ENCODE results near the gene SLC25A24. TPM values are rescaled to one million over a fixed set of nuclear protein-coding genes. Genes with fewer than 3 reads are reported as not detected.
A peak's percentile ranks its signal among the peaks of the same experiment; 100 is the strongest.
"Not testable (repeated sequence)": the region's sequence is repeated elsewhere in the genome, so short reads cannot be mapped to it uniquely, and the experiment has no call there.

The SLC25A24 gene
- 10 to 100 TPM; 28.9 to 64.2 (median 37.1) TPM for total RNA-seq

GRCh38 chr1:108199781-108200686, at the start of gene SLC25A24:
Gene SLC25A24, minus strand, starts transcription at chr1:108200343. Its CDS starts 205 bp downstream, at chr1:108200138.
- no peaks in the 10 kb centered on the region for H3K4me1 ChIP-seq
- peak within 1 kb of the TSS; percentile 84 to 92 for H3K27ac ChIP-seq
- no peaks in the 10 kb centered on the region for H3K27me3 ChIP-seq
- intact Hi-C loops (cut with DNase I; ENCODE audit: low total_unique reads) = no loop called here
- H3K4me3 ChIP-seq = peak within 1 kb of the TSS; percentile 70 to 79
- peak; percentile 66 to 73 for DNase-seq
- no peaks in the 10 kb centered on the region for H3K36me3 ChIP-seq
- H3K9me3 ChIP-seq = no peaks in the 10 kb centered on the region
- TF ChIP-seq POLR2A (IDR thresholded peaks at IDR 0.05) (peak in 1 of 2 donors; percentile 67), CTCF (IDR thresholded peaks at IDR 0.05) (no peak)

- H3K27me3 ChIP-seq; intact Hi-C loops (cut with DNase I; ENCODE audit: low total_unique reads); H3K36me3 ChIP-seq; H3K4me3 ChIP-seq; H3K4me1 ChIP-seq; H3K27ac ChIP-seq; DNase-seq; H3K9me3 ChIP-seq: not testable (repeated sequence)
Observed at GRCh38 chr1:108243976-108244375, 43.8 kb upstream of the SLC25A24 start, which contains the start of gene NBPF4. Gene NBPF4, minus strand, starts transcription at chr1:108244076. Its CDS starts 315 bp downstream, at chr1:108243761.

DNA sequence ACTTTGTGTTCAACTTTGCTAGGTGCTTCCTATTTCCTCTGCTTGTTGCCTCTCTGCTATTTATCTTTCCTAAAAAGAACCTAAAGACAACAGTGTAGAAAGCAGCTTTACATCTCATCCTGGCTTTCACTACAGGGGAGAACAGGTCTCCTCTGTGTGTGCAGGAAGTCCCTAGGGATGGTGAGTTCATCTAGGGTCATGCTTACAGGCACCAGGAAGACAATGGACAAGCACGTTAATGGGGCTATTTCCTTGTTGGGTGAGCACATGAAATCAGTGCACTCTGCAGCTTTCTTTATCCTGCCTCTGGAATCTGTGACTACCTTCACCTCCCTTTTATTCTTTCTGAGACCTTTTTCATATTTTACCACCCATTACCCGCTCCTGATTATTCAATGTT, 39.3 kb upstream of the SLC25A24 start:
- H3K27me3 ChIP-seq; intact Hi-C loops (cut with DNase I; ENCODE audit: low total_unique reads); H3K4me3 ChIP-seq: not testable (repeated sequence)

DNA sequence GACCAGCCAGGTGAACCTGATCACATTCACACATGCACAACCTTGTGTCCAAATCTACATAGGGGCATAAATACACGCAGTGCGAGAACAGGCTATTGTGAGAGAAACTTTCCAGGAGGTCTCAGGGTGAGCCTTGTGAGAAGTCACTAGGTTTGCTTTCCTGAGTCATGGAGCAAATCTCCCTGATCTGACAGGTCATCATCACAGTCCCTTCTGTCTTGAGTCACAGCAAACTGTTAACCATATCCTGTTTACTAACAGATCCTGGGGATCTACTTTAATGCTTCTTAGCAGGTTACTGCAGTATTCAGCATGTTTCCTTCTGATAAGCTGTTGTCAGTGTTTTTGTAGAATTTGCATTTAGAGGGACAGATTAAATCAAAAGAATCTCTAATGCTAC, 35.2 kb upstream of the SLC25A24 start:
- H3K4me3 ChIP-seq; DNase-seq; H3K27me3 ChIP-seq; intact Hi-C loops (cut with DNase I; ENCODE audit: low total_unique reads); H3K4me1 ChIP-seq; H3K27ac ChIP-seq; H3K9me3 ChIP-seq; H3K36me3 ChIP-seq: not testable (repeated sequence)

More for the DNA sequence above, 39.3 kb upstream of the SLC25A24 start:
- not testable (repeated sequence) for H3K4me1 ChIP-seq, H3K9me3 ChIP-seq, H3K27ac ChIP-seq, DNase-seq, H3K36me3 ChIP-seq

DNA sequence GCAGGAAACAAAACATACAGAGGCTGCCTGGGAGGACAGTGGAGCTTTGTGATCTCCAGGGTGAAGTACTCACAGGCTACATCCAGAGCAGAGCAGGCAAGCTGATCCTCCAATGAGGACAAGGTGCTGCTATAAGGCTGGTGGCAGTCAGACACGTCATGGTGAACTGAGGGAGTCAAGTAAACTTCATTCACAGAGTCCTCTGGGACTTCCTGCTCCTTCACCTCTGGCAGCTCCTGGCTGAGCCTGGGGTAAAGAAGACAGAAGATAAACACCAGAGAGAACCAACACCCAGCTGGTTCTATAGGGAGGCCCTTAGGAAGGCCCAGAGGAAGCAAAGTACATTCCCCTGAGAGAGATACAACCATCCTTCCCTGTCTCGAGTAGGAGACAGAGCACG, 32.0 kb upstream of the SLC25A24 start:
- H3K27me3 ChIP-seq; H3K4me3 ChIP-seq; H3K36me3 ChIP-seq; H3K4me1 ChIP-seq; intact Hi-C loops (cut with DNase I; ENCODE audit: low total_unique reads); H3K9me3 ChIP-seq; H3K27ac ChIP-seq; DNase-seq: not testable (repeated sequence)

DNA sequence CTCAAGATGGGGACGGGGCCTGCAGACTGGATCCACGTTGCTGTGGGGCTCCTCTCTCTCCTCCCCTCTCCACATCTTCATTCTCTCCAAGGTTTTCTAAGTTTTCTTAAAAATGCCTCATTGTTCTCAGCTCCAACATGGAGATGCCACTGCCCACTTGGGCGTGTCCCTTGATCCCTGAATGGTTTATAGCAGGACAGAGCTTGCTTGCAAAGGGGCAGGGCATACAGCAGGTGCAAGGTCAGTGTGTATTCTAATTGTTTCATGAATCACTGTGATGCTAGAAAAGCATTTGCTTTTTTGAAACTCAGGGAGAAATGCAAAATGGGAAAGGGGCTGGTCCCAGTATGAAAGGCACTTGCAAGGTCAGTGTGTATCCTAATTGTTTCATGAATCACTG, 29.8 kb upstream of the SLC25A24 start:
- intact Hi-C loops (cut with DNase I; ENCODE audit: low total_unique reads); H3K36me3 ChIP-seq; H3K27ac ChIP-seq; H3K27me3 ChIP-seq; H3K4me1 ChIP-seq; H3K4me3 ChIP-seq; H3K9me3 ChIP-seq; DNase-seq: not testable (repeated sequence)

DNA sequence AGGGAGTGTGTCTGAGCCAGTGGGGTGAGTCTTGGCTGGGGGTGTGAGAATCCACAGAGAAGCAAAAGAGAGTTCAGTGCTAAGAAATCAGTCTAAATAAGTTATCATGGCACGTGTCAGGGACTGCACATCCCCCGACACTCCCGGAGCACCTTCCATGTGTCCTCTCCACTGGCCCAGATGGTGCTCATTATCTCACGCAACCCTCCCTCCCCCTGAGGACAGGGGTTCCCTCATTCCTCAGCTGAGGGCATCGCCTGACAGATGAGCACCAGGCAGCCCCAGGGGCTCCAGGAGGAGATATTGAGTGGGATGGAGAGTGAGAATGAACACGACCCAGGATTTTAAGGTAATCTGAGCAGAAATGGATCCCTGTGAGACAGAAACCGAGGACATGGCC, 27.6 kb upstream of the SLC25A24 start:
- DNase-seq; H3K27me3 ChIP-seq; intact Hi-C loops (cut with DNase I; ENCODE audit: low total_unique reads); H3K4me1 ChIP-seq; H3K4me3 ChIP-seq; H3K9me3 ChIP-seq; H3K36me3 ChIP-seq; H3K27ac ChIP-seq: not testable (repeated sequence)

- H3K4me3 ChIP-seq; H3K27ac ChIP-seq; DNase-seq; H3K9me3 ChIP-seq; intact Hi-C loops (cut with DNase I; ENCODE audit: low total_unique reads); H3K36me3 ChIP-seq; H3K4me1 ChIP-seq; H3K27me3 ChIP-seq: not testable (repeated sequence)
Observed at GRCh38 chr1:108226855-108227254, 26.7 kb upstream of the SLC25A24 start.

DNA sequence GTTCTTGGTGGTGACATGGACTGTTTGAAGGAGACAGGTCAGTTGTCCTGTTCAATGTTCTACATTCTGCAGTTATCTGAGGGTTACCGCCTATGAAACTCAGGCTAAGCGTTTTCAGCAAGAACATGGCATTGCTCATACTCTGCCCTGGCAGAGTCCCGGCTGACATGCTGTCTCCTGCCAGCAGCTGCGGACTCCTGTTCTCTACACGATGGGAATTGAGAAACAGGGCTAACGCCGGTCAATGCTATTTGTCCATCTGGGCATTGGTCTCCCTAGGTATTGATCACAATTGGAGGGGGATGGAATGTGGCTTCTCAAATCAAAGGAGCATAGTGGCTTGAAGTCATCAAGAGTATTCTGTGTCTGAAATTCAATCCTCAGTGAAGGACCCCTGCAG, 23.1 kb upstream of the SLC25A24 start:
- H3K36me3 ChIP-seq; DNase-seq; H3K4me1 ChIP-seq; intact Hi-C loops (cut with DNase I; ENCODE audit: low total_unique reads); H3K27me3 ChIP-seq; H3K27ac ChIP-seq; H3K9me3 ChIP-seq; H3K4me3 ChIP-seq: not testable (repeated sequence)

GRCh38 chr1:108217515-108218174, 17.5 kb upstream of the SLC25A24 start:
- H3K9me3 ChIP-seq; H3K27ac ChIP-seq; H3K4me3 ChIP-seq; H3K4me1 ChIP-seq; H3K27me3 ChIP-seq; DNase-seq; H3K36me3 ChIP-seq; intact Hi-C loops (cut with DNase I; ENCODE audit: low total_unique reads): not testable (repeated sequence)

GRCh38 chr1:108217007-108217406, 16.9 kb upstream of the SLC25A24 start:
- H3K9me3 ChIP-seq; intact Hi-C loops (cut with DNase I; ENCODE audit: low total_unique reads); H3K27me3 ChIP-seq; H3K27ac ChIP-seq; H3K36me3 ChIP-seq; H3K4me3 ChIP-seq; H3K4me1 ChIP-seq; DNase-seq: not testable (repeated sequence)

Data from uterus (tissue), 4 donors.